GM19099 (cell line): ENCODE measurements around the gene GGN.

ENCODE experiments used
- POLR2A ChIP-seq: IDR thresholded peaks from 3 replicates; pipeline ENCODE4 v1.6.1; 2011; ENCODE audit warnings: low read depth; ENCODE audit not compliant: insufficient read length; ENCODE audit errors: extremely low read depth

GGN gene

DNA sequence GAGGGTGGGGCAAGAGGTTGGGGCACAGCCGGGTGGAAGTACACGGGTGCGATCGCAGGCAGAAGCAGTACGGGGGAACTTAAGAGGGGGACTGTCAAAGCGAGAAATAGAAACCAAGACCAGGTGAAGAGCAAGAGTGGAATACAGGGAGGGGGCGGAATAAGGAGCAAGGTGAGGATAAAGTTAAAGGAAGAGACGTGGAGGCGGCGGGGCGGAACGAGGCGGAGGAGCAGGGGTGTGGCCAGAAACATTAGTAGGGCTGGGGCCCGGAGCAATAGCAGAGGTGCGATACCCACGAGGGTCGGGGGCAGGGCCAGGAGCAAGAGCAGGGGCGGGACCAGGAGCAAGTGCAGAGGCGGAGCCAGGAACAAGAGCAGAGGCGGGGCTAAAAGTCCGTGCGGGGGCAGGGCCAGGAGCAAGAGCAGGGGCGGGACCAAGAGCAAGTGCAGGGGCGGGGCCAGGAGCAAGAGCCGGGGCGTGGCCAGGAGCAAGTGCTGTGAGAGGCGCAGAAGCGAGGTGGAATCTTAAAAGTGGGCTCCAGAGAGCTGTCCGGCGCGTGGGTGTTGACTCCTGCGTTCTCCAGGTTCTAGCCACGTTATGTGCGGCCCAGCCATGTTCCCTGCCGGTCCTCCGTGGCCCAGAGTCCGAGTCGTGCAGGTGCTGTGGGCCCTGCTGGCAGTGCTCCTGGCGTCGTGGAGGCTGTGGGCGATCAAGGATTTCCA lies 51.0 kb downstream of the GGN start:
- TF ChIP-seq POLR2A: no peak

DNA sequence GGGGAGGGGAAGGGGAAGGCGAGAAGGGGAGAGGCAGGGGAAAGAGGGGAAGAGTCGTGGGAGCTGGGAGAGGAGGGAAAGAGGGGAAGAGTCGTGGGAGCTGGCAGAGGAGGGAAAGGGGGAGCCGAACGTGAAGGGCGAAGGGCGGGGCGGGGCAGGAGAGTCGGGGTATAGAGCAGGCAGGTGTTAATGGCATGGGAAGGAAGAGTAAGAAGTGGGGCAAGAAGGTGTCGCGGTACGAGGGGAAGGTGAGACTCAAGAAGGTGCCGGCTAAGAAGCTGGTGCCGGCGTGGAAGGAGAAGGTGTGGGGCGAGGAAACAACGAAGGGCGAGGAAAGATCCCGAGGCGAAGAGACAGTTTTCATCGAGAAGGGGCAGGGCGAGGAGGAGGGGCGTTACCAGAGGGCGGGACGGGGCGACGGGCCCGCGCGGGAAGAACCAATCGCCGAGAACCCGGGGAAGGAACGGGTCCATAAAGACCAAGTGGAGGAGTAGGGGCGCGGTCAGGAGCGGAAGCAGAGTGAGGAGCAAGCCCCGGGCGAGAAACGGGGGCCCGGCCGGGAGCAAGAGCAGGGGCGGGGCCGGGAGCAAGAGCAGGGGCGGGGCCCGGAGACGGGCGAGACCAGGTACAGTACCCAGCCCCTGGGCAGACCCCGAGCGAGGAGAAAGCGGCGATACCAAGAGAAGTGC lies 51.7 kb downstream of the GGN start:
- TF ChIP-seq POLR2A: peak; percentile 41
